COLO668 (cell line): ENCODE measurements around the gene RNF17.
A peak's percentile ranks its signal among the peaks of the same experiment; 100 is the strongest.
"Not testable (repeated sequence)": the region's sequence is repeated elsewhere in the genome, so short reads cannot be mapped to it uniquely, and the experiment has no call there.

Experiments
- DNase-seq: peaks from one replicate; lab custom pipeline; 2025; ENCODE audit not compliant: unreplicated experiment; lab: John Stamatoyannopoulos, UW

RNF17 gene, protein sequence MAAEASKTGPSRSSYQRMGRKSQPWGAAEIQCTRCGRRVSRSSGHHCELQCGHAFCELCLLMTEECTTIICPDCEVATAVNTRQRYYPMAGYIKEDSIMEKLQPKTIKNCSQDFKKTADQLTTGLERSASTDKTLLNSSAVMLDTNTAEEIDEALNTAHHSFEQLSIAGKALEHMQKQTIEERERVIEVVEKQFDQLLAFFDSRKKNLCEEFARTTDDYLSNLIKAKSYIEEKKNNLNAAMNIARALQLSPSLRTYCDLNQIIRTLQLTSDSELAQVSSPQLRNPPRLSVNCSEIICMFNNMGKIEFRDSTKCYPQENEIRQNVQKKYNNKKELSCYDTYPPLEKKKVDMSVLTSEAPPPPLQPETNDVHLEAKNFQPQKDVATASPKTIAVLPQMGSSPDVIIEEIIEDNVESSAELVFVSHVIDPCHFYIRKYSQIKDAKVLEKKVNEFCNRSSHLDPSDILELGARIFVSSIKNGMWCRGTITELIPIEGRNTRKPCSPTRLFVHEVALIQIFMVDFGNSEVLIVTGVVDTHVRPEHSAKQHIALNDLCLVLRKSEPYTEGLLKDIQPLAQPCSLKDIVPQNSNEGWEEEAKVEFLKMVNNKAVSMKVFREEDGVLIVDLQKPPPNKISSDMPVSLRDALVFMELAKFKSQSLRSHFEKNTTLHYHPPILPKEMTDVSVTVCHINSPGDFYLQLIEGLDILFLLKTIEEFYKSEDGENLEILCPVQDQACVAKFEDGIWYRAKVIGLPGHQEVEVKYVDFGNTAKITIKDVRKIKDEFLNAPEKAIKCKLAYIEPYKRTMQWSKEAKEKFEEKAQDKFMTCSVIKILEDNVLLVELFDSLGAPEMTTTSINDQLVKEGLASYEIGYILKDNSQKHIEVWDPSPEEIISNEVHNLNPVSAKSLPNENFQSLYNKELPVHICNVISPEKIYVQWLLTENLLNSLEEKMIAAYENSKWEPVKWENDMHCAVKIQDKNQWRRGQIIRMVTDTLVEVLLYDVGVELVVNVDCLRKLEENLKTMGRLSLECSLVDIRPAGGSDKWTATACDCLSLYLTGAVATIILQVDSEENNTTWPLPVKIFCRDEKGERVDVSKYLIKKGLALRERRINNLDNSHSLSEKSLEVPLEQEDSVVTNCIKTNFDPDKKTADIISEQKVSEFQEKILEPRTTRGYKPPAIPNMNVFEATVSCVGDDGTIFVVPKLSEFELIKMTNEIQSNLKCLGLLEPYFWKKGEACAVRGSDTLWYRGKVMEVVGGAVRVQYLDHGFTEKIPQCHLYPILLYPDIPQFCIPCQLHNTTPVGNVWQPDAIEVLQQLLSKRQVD (N-terminal part only)

DNA sequence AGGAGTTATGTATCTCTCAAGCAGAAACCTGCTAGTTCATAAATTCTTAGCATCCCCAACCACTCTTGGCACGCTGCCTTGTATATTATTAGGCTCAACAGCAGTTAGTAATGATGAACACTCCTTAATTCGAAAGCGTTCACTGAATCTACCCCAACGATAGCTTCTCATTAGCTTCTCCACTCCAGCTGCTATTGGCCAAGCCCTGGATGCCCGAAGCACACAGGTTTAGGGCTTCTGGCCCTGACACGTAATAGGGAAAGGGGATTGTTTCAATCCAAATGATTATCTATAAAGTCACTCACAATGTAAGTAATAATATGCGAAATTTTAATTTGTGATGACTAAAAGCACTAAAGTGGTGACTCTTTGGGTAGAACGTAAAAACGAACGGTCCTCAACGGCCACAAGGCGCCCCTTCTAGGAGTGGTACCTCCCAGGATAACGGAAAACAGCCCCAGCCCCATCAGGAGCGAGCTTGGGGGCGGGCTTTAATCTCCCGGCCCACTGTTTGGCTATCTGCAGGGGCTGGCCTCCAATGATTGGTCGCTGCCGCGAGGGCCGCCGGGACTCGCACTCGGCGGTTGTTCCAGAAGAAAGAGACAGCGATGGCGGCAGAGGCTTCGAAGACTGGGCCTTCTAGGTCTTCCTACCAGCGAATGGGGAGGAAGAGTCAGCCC lies at the start of gene RNF17:
RNF17 (plus strand) TSS at position 574 of the 680 bp plus-strand sequence; CDS start at position 609, 35 bp downstream.
- DNase-seq, result no peak

DNA sequence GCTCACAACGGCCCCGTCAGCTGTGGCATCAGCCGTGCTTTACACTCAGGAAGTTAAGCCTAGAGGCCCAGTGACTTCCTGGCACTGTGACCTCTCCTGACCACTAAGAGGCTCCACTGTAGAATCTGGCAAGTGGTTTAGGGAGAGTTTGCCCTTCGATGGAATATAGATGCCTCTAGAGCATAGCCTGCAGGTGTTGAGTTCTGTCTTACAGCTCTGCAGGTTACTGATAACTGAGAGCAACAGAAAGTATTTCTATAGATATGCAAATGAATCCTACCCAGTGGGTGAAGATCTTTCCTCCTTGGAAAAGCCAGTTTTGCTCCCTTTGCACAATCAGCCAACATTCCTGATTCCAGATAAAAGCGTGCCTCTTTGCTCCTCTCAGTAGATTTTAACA lies 48.0 kb upstream of the RNF17 start:
- DNase-seq, result no peak

DNA sequence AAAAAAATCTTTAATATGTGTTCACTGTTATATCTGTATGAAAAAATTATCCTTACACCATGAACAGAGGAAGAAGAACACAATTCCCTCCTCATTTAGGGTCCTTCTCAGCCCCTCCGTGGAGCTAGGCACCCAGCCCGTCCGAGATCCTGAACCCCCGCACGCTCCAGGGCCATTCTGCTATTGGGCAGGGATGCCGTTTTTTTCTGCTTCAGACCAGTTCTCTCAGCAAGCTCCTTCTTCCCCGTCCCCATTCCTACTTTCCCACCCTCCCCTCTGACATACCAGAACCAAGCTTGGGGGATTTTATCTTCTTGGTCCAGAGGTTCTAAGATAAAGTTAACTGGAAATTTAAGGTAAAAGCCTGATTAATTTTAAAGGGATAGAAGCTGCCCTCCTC lies 47.5 kb upstream of the RNF17 start:
- DNase-seq, result no peak

DNA sequence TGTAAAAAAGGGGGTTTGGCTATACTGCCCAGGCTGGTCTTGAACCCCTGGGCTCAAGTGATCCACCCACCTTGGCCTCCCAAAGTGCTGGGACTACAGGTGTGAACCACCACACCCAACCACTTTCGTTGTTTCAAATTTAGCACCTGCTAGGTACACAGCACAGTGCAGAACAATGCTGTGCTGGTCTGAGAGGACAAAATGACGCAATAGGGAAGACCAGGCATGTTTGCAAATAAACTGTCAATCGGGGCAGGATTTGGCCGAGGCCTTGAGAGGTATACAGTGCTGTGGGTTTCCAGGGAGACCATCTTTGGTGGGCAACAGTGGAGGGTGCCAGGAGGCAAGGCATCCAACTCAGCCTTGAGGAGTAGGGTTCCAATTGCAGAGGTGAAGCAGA lies 46.8 kb upstream of the RNF17 start:
- no peak for DNase-seq

DNA sequence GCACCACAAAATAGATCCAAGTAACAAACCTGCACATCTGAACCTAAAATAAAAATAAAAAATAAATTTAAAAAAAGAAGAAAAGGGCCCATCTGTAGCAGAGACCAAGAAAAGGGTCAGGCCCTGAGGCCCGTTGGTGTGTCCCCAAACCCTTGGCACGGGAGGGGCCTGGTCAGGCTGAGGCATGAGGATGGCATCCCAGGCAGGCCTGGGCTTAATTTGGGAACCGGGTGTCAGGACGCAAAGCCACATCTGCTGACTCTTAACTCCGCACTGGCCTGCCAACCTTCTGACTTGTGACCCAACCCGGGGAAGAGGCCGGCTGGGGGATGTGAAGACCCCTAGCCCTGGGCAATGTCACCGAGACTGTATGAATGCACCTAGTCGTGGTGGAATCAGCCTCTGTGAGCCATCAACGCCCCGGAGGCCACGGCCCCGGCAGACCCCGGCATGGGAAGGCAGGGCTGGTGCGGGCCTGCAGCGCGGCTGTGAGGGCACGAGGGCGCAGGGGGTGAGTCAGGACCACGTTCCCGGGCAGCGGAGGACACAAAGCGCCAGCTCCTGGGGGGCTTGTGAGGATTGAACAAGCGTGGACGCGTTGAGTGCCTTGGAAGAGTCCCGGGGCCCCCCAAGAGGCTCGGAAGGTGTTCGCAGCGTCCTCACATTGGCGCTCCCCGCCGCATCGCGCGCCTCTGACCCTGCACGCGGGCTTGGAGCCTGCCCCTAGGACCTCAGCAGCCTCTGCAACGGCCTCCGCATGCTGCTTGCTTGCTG lies 45.6 kb upstream of the RNF17 start:
- no peak for DNase-seq

DNA sequence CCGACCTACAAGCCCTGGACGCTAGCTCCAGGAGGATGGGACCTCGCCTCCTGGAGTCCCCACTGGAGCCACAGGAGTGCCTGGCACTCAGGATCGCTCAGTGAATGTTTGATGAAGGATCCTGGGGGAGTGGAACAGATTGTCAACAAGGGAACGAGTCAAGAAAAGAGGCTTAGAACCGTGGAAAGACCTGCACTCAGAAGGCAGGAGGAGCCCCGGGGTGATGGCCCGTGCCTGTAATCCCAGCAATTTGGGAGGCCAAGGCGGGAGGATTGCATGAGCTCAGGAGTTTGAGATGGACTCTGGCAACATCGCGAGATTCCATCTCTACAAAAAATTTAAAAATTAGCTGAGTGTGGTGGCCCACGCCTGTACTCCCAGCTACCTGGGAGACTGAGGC lies 44.8 kb upstream of the RNF17 start:
- DNase-seq, result no peak

DNA sequence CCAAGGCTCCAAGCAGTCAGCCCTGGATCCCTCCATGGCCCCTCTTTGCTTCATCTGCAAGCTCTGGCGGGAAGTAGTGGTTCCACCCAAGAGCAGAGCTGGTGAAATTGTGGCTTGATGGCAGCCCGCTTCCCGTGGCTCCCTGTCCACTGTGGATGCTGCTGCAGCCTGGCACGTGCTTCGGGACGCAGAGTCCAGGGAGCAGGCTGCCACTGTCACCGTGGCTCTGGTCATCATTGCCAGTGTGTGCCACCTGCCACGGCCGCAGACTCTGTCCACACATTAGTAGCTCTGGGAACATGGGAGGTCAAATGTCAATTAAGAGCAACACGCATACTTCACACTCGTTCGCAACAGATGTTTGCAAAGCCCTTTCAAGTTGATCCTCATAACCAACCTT lies 40.8 kb upstream of the RNF17 start:
- DNase-seq, result no peak

DNA sequence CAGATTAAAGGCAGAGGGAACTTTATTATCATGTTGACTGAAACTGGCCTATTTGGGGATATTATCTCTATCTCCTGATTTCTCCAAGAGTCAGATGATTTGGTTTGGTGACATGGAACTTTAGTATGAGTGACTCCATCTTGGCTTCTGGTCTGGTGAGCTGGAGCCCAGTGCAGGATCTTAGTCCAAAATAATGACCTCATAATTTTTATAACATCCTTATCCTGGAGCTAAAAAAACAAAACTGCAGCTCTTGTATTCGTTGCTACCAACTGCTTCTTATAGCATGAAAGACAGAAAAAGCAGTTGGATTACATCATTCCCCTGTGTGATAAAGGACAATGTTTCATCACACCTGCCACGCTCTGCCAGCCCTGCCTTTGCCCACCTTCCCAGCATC lies 39.3 kb upstream of the RNF17 start:
- no peak for DNase-seq

DNA sequence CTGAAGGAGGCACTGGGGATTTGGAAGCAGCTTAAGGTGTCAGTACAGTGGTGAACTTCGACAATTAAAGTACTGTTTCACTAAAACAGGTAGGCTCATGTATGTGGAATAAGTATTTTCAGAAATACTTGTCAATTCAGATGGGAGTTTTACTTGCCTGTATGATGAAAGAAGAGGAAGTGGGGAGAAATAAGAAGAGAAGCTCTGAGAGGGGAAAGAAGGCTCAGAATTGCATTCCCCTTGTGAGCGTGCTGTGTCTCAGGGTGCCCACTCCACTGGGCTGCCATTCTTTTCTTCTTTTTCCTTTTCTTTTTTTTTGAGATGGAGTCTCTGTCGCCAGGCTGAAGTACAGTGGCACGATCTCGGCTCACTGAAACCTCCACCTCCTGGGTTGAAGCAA lies 38.6 kb upstream of the RNF17 start:
- no peak for DNase-seq

DNA sequence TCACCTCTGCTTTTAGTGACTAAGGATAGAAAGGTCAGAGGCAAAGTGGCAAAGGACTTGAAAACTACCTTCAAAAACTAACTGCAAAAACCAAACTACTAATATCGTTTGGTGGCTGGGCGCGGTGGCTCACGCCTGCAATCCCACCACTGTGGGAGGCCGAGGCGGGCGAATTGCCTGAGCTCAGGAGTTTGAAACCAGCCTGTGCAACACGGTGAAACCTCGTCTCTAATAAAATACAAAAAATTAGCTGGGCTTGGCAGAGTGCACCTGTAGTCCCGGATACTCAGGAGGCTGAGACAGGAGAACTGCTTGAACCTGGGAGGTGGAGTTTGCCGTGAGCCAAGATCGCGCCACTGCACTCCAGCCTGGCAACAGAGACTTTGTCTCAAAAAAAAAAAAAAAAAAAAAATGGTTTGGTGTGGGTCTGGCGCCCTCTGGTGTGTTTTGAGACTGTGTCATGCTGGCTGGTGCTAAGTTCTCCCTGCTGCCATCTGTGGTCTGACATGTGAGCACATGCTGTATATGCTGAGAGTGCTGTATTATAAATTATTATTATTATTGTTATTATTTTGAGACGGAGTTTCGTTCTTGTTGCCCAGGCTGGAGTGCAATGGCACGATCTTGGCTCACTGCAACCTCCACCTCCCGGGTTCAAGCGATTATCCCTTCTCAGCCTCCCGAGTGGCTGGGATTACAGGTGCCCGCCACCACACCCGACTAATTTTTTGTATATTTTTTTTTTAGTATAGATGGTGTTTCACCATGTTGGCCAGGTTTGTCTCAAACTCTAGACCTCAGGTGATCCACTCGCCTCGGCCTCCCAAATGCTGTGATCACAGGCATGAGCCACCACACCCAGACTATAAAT lies 36.0 kb upstream of the RNF17 start:
- peak; percentile 78 for DNase-seq

DNA sequence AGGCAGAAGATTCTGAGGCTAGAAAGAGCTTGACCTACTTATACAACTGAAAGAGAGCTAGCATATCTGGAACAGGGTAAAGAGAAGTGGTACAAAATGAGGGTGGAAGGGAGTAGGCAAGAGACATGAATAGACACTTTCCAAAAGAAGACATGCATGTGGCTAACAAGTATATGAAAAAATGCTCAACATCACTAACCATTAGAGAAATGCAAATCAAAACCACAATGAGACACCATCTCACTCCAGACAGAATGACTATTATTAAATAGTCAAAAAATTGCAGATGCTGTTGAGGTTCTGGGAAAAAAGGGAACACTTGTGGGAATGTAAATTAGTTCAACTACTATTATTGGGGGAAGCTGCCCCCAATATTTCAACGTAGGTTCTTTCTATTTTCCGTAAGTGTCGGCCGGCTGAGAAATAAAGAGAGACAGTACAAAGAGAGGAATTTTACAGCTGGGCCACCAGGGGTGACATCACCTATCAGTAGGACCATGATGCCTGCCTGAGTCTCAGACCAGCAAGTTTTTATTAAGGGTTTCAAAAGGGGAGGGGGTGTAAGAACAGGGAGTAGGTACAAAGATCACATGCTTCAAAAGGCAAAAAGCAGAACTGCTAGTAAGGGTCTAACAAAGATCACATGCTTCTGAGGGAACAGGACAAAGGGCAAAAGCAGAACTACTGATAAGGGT lies 32.9 kb upstream of the RNF17 start:
- DNase-seq, result not testable (repeated sequence)

DNA sequence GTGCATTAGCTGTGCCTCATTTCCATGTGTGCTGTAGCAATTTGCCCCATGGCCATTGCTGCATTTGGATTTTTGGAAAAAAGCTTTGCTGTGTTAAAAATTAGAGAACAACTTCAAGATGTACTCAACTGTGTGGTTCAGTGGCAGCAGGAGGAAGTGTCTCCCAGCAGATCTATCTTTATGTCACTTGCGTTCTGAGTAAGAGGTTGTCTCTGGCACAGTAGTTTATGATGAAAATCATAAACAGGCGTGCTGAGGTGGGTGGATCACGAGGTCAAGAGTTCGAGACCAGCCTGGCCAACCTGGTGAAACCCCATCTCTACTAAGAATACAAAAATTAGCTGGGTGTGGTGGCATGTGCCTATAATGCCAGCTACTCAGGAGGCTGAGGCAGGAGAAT lies 29.0 kb upstream of the RNF17 start:
- no peak for DNase-seq

DNA sequence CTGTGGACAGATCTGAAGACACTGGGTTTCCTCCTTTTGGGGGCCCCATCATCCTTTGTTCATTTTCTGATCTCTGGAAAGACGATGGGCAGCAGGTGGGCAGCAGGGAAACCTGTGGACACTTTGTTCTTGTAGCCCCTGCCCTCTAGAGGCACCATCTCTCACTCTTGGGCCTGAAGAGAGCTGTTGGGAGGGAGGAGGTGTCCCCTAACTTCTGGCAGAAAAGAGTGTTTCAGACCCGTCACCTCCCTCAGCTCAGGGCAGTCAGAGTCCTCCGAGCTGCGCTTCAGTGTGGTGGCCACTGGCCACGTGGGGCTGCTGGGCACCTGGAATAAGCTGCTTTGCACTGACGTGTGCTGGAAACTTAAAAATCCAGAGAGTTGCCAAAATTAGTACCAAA lies 26.9 kb upstream of the RNF17 start:
- DNase-seq, result no peak

DNA sequence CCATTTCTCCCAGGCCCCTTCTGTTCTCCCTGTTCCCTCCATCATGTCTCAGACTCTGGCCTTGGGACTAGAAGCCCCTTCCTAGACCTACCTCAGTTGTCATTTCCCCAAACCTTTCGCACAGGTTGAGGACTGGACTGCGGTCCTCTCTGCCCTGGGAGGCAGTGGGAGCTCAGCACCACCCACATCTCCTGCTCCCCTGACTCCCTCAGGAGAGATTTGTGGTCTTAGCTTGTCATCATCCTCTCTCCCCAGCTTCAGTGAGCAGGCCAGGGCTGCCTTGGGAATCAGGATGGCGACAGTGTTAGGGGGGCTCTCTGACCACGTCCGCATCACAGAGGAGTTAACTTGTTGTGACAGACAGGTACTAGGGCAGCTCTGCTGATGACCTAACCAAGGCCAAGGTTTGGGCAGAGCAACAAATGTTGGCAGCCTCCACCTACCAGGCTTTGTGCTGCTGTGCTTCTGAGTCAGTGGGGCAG lies 25.6 kb upstream of the RNF17 start:
- no peak for DNase-seq

DNA sequence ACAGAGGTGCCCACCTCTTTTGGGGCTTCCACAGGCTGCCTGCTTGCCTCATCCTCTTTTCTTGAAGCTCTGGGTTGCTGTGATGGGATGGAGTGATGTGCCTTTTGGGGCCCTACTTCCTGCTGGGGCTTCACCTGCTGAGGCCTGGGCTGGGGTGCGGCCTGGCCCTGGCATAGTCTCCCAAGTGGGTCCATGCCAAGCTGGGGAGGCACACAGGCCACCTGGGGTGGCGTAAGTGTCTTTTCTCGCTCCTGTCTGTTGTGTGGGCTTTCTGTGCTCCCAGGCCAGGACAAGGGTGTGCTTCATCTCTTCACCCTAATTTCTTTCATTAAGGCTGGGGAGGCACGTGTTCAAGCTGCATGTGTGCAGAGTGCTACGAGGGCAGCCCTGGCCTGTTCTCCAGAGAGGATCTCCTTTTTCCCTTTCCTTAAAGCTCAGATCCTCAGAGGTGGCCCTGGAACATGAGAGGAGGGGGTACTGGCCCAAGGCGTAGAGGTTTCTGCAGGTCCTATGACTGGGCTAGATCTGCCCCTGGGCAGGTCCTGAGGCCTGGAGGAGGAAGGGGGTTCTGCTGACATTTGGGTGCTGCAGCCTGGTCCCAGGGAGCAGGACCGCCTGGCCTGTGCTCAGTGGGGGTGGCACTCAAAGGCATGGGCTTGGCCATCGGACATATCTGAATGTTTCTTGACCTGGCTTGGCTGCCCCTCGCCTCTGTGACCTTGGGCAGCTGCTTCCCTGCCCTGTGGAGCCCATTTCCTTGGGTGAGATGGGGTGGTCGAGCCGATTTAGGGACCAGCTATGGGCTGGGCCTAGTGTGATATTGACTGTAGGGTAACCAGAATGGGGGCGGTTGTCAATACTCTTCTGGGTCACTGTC lies 23.7 kb upstream of the RNF17 start:
- no peak for DNase-seq

DNA sequence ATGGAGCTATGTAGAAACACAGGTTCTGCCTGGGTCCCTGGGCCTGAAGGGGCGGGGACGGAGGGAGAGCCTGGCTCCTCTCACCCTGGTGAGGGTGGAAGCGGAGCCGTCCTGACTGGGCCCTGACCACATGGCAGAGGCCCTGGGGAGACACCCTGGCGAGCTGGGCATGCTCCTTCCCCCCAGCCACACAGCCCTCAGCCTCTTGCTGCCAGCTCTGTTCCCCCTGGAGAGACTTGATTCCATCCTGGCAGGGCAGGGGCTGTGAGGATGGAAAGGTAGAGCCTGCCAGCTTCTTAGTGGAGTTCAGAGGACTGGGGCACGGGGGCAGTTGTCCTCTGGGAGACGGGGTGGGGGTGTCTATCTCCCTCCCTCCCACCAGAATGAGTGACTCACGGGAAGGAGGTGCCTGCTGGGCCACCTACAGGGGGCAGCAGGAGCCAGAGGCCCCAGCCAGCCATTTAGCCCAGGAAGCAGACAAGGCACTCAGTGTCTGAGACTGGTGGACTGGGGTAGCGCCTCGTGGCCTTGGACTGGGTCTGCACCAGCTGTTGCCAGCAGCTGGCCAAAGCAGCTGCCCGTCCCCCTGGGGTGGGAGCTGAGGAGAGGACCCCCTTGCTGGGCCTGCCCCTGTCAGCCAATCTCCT lies 22.8 kb upstream of the RNF17 start:
- peak; percentile 45 for DNase-seq

DNA sequence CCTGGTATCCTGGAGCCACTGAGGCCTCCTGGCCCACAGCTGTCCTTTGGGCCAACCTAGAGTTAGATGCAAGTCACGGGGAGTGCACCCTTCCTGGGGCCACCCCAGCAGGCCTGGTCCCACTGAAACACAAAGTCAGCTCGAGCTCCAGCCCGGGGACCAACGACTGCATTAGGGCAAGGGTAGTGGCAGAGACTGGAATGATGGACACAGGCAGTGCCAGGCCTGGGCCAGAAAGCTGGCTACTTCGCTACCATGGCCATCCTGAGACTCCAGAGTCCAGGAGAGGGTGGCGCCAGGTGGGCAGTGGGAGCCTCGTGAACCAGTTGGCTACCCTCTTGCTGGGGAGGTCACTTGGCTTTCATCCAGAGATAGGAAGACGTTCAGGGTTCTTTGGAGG lies 22.2 kb upstream of the RNF17 start:
- no peak for DNase-seq
